HL-60 (cell line): Measurements from ENCODE around the gene PHLPP1.

Experiments
- CTCF ChIP-seq: IDR thresholded peaks from one replicate; pipeline ENCODE4 v1.5.1; 2011; ENCODE audit warnings: low read length, control low read depth, inconsistent platforms; ENCODE audit not compliant: insufficient read depth
- GABPA ChIP-seq: IDR thresholded peaks from 2 replicates; pipeline ENCODE4 v1.6.1; 2012; ENCODE audit warnings: low read depth
- POLR2AphosphoS5 ChIP-seq: IDR thresholded peaks from 2 replicates; pipeline ENCODE4 v1.6.1; 2012; ENCODE audit warnings: low read depth
- REST ChIP-seq: IDR thresholded peaks from 2 replicates; pipeline ENCODE4 v1.6.1; 2012; ENCODE audit warnings: low read depth; ENCODE audit not compliant: insufficient replicate concordance

GRCh38 chr18:63002803-63003445, 287.6 kb downstream of the PHLPP1 start:
- TF ChIP-seq CTCF (no peak), POLR2AphosphoS5 (no peak), REST (no peak), GABPA (no peak)
